Activated CD8-positive, alpha-beta memory T cell treated with anti-CD3 and anti-CD28 coated beads, Interleukin-2, amount 50 U/mL, for 24 hours (primary cell): ENCODE data around the gene UBE2J2.

ENCODE experiments used
- DNase-seq: peaks from one replicate; pipeline ENCODE4 v3.0.0-alpha.2; 2020; ENCODE audit errors: extremely low read depth

UBE2J2 gene

DNA sequence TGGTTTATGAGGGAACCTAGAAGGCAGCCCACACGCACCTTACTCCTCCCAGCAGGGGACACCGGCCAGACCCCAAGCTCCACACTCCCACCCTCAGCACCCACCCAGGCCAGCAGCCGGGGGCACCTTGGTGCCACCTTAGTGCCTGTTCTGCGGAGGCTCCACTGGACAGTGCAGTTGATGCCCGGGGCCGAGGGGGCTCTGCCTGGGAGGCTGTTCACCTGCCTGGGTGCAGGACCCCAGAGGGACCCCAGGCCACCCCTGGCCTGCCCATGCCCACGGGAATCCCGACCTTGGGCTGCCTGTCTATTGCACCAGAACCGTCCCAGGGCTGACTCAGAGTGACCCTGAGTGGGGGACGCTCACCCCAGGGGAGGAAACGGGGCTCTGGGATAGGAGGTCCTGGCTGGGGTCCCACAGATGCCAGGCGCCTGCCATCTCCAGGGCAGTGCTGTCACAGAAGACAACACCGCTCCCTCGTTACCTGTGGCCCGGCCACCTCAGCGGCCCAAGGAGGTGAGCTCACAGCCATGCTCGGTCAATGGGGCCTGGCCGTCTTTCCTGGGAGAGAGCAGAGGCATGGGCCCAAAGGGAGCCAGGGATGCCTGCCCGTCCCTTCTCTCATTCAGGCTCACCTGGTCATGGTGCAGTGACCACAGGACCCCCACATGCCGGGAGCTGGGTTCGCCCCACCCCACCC lies 7.3 kb upstream of the UBE2J2 start:
- DNase-seq, result no peak

DNA sequence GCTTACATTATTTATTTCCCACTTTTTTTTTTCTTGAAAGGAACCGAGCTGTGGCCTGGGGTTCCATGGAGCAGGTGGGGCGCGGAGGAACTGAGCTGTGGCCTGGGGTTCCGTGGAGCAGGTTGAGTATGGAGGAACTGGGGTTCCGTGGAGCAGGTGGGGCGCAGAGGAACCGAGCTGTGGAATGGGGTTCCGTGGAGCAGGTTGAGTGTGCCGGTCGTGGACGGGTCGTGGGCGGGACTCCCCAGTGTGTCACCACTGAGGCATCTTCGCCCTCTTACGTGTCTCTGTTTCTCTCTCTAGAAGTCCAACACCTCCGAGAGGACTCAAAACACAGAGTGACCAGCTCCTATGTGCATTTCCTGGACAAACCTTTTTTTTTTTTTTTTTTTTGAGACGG lies 5.4 kb upstream of the UBE2J2 start:
- DNase-seq, result no peak

DNA sequence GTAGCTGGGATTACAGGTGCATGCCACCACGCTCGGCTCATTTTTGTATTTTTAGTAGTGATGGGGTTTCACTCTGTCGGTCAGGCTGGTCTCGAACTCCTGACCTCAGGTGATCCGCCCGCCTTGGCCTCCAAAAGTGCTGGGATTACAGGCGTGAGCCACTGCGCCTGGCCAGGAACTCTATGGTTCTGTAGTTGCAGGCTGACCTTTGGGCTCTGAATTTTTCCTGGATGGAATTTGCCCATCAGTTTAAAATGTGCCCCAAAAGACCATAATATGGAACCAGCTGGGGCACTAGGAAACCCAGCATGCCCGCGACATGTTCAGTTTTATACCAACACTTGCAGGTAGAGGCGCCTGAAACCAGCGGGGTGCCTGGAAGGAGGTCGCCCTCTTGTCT lies 5.0 kb upstream of the UBE2J2 start:
- no peak for DNase-seq

DNA sequence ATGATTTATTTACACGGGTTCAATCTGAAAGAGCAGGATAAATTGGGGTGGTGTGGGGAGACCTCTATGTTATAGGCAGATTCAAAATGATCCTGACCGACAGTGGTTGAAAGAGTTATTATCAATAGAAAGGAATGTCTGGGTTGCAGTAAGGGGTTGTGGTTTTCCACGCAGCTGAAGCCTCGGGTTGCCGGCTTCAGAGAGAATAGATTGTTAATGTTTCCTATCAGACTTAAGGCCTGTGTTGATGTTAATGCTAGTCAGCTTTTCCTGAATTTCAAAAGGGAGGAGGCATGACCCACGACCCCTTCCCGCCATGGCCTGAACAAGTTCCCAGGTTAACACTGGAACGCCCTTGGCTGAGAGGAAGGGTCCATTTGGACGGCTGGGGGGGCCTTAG lies 2.2 kb upstream of the UBE2J2 start:
- DNase-seq, result no peak

DNA sequence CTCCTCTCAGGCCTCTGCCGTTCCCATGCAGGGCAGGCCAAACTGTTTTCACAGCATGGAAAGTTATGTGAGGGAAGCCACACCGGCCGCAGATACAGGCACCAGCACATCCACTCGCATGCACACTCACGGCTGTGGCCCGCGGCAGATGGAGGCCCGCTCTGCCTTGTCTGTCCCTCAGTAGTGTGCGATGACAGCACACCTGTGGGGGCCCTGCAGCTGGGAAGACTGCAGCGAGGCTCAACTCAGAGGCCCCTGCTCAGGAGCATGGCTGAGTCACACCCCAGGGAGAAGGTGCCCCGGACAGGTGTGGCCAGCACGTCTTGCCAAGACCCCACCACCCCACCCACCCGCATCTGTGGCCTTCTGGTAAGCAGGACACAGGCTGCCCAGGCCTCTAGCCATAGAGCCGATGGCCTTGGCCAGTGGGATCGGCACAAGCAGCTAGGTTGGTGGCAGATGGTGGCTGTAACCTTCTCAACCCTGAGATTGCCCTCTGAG lies 1.3 kb upstream of the UBE2J2 start:
- no peak for DNase-seq

DNA sequence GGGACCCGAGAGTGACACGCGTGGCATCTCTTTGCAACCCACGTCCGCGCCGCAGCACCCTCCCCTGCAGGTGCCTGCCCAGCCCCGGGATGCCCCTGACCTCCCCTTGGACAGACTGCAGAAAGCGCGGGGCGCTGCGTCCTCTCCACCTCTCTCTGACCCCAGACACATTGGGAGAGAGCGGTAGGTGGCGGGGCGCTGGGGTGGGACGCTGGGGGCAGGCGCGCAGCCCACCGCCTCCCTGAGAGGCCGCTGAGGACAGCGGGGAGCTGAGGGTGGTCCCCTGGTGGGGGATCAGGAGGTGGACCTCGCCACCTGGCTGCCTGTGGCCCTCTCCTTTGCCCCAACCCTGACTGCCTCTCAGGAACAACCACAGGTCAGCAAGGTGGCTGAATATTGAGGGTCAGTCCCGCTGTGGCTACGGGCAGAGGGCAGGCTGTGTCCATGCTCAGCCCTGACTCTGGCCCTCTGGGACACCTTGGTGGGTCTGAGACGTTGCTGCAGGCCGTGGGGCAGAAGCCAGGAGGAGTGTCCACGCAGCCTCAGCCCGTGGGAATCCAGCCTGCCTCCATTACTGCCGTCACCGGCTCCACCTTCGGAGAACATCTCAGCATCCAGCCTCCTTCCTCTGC lies 761 bp upstream of the UBE2J2 start:
- no peak for DNase-seq

DNA sequence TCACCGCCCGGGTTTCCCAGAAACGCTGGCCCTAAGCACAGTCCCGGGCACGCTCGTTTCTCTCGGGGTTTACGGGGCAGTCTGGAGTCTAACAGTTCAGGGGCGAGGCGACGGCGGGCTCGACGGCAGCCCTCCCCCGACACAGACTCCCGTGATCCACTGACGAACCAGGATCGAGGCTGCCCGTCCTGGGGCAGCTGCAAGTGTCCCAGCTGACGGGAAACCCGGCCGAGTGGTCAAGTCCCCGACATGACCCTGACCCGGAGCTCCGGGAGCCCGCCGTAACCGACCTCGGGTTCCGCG lies 494 bp downstream of the UBE2J2 start:
- no peak for DNase-seq

DNA sequence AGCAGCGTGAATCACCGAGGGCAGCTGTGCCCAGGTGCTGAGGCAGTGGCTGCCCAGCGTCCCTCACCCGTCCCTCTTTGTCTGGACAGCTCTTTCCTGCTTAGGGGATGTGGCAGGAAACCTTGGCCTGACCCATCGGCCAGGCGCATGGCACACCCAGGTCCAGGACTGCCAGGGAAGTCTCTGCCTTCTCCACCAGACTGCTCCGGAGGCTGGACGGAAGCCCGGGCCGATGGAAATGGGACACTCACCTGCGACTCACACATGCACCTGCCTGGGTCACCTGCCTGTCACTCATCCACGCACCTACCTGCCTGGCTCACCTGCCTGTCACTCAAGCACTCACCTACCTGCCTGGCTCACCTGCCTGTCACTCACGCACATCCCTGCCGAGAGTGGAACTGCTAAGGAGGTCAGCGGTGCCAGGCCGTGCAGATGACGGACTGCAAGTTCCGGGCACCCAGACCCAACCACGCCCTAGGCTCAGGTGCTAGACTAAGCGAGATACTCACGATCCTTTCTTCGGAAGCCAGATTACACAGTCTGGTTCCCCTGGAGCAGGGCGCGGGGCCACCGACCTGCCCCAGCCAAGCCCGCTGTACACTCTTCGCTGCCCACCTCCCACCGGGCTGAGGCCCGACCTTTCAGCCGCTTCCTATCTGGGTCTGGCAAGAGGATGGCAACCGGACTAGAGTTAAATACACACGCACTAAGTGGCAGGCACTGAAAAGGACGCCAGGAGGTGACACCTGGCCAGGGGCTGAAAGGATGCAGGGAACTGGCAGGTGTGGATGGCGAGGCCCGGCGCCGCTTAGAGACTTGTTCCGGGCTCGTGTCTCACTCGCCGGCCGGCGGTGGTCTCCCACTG lies 1.1 kb downstream of the UBE2J2 start:
- DNase-seq, result no peak

DNA sequence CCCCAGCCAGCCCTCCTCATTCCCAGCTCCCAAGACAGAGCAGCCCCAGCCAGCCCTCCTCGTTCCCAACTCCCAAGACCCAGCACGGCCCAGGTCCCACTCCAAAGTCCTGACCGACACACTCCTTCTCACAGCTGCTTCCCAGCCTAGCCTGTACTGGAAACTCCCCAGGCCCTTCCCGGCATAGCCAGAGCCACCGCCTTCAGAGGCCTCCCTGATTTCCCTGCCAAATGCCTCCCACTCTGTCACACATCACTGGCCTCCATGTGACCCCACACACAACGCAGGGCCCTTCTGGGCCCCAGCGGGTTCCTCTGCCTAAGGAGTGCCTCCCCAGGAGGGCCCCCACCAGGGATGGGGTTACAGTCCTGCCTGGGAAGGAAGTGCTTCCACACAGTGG lies 2.8 kb downstream of the UBE2J2 start:
- no peak for DNase-seq

DNA sequence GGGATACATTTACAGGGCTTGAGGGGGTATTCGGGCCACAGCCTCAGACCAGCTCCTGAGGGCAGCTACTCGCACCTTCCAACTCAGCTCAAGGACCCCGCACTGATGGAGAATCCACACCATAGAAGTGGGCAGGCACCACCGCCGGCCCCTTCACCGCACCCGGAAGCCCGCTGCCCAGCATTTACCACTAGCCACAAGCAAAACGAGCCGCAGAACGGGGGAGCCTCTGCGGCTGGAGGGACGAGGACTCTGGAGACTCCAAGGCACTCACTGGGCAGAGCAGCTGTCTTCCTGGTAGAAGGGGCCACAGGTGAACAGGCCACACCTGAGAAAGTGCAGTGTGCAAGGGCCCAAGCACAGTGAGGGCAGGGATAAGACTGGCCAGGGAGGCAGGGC lies 5.4 kb downstream of the UBE2J2 start:
- DNase-seq, result no peak

DNA sequence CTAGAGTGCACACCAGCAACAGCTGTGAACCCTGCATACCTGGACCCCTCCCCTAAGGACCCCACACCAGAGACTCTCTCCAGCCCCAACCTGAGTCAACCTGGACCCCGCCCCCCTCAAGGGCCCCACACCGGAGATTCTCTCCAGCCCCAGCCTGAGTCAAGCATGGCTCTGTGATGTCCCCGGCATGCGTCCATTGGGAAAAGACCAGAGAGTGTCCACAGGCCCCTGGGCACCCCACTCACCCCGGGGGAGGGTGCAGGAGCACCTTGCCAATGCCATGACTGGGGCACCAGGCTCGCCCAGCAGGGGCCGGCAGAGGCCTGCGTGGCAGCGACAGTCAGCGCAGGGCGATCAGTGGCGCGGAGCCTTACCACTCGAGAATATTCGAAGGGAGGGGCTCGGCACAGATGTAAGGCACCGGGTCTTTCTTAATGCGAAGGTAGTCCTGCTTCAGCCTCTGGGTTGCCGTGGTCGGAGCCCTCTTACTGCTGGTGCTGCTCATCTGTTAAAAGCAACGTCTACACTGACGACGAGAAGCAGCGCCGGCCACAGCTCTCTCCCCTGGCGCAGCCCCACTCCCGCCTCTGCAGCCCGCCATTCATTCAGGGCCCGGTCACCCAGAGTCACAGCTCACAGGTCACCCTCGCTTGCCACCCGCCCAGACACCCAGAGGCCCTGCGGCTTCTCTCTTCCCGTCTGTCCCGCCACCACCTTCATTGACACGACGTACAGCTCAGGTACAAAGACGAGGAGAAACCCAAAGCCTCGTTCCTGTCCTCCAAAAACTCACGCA lies 6.0 kb downstream of the UBE2J2 start:
- DNase-seq, result no peak

DNA sequence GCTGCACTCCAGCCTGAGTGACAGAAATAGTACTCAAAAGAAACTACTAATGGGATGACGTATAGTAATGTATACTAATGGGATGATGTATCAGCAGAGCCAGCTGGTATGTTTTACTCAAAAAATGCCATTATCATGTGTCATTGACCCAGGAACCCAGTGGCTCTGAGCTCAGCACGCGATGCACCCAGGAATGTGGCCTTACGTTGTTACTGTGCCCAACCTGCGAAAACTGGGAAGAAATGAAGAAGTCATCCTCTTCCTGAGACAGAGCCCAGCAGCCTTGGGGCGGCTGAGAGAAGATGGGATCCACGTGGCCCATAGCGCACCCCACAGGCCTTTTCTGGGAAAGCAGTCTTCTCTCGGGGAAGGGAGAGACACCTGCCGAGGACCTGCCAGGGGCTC lies 8.8 kb downstream of the UBE2J2 start:
- no peak for DNase-seq

DNA sequence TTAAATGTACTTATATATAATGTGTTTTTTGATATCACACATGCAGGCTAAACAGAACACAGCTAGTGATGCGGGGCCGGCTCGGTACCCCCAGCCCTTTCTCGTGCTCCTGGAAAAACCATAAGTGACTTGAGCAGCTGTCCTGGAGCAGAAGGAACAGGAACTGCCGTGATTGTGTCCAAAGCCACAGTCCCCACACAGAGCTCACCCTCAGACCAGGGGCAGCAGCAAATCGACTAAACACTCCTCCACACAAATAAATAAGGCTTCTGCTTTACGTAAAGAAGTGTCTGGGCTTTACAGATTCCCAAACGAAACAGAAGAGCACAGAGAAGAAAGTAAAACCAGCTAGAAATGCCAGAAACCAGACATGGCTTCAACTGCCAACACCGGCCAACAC lies 9.6 kb downstream of the UBE2J2 start:
- DNase-seq, result no peak

DNA sequence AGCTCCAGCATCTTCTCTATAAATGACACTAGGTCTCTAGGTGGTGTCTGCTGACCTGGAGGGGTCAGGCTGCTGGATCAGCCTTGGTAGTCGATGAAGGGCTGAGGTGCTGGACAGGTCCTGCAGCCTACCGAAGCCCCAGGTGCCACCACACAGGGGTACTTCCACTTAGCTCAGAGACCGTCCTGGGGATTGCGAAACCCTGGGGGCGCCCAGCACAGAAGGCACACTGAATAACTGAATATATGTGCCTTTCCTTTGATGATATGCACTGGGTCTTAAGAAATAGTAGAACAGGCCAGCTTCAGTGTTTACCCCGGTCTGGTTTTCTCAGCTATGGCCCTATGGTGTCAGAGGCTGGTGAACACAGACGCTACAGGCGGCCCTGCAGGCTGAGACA lies 10.9 kb downstream of the UBE2J2 start:
- DNase-seq, result no peak

DNA sequence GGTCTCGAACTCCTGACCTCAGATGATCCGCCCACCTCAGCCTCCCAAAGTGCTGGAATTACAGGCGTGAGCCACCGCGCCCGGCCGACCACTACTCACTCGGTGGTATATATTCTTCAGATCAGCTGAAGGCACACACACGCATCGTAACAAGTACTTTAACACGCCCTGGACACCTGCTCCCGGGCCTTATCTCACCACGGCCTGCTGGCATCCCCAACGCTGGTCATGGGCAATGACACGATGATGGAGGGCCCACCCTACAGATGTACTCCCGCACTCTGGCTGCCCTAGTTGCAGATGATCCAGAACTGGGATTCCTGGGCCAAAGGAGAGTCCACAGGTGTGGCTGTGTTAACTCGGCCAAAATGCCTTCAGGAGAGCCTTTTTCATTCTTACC lies 11.6 kb downstream of the UBE2J2 start:
- DNase-seq, result no peak

DNA sequence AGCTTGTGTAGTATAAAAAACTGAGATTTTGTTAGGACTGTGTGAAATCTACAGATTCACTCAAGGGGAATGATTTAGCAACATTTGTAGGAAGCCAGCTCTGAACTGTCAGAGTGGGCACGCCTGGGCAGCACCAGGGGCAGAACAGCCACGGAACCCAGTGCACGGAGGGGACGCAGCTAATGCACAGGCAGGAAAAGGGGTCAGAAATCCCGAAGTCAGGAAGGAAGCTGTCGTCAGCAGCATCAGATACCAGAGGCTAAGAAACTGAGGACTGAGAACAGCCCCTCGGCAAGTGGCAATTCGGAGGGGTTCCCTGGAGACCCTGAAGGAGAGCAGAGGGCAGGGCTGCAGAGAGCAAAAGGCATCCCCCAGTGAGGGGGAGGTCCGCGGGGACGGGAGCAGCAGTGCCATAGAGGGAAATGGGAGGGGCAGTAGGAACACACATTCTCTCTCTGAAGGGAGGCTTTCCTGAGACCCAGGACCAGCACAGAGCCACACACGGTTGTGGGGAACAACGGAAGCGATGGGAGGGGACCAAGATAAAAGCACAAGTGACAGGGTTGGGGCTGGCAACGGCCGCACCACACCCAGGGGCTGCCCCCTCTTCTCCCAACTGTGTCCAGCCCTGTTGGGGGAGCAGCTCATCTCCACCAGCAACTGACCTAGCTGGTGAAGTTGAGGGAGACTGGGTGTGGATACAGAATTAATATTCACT lies 12.7 kb downstream of the UBE2J2 start:
- DNase-seq, result no peak

DNA sequence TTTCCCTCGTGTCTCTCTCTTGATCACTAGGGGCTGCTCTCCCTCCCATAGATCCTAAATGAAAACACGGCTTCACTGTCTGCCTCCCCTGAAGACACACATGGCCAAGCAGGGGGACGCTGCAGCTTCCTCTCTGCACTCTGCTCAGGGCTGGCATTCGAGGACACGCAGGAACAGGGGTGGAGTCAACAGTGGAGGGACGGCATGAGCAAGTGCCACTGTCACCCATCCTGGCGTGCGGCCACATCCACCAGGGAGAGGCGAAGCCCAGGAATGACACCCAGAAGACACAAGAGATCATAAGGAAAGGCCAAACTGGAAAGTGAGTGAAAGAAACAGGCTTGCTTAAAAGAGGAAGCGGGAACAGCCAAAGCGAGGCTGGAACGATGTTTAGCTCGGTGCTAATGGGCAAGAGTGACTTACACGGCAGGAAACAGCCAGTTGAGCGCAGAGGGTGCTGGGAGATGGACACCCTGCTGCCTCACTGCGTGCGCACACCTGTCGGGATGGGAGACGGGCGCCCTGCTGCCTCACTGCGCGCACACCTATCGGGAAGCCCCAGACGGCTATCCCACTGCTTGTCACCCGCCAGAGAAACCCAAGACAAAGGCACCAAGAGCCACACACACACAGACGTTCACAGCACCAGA lies 13.6 kb downstream of the UBE2J2 start:
- no peak for DNase-seq

DNA sequence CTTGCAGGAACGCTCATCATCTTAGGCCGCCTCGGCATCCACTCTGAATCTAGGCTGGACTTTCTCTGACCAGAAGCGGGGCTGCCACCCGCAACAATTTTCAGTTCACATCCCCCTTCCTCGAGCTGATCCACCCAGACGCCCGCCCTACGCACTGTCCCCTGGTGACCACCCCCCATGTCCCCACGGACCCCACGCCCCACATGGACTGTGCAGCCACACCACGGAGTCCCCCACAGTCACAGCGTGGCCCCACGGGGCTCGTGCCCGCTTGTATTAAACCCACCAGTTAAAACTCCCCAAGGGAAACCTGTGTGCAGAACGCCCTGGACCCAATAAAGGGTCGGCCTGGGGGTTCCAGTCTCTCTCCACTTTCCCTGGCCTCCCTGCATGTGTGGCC lies 14.1 kb downstream of the UBE2J2 start:
- no peak for DNase-seq

DNA sequence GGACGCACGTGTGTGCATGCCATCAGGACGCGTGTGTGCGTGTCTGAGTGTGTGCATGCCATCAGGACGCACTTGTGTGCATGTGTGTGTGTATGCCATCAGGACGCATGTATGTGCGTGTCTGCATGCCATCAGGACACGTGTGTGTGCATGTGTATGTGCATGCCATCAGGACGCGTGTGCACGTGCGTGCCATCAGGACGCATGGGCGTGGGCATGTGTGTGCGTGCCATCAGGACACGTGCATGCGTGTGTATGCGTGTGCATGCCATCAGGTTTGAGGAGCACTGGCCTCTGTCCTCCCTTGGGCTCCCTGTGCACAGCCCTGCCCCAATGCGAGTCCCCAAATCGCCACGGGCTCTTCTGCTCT lies 14.6 kb downstream of the UBE2J2 start:
- DNase-seq, result no peak

DNA sequence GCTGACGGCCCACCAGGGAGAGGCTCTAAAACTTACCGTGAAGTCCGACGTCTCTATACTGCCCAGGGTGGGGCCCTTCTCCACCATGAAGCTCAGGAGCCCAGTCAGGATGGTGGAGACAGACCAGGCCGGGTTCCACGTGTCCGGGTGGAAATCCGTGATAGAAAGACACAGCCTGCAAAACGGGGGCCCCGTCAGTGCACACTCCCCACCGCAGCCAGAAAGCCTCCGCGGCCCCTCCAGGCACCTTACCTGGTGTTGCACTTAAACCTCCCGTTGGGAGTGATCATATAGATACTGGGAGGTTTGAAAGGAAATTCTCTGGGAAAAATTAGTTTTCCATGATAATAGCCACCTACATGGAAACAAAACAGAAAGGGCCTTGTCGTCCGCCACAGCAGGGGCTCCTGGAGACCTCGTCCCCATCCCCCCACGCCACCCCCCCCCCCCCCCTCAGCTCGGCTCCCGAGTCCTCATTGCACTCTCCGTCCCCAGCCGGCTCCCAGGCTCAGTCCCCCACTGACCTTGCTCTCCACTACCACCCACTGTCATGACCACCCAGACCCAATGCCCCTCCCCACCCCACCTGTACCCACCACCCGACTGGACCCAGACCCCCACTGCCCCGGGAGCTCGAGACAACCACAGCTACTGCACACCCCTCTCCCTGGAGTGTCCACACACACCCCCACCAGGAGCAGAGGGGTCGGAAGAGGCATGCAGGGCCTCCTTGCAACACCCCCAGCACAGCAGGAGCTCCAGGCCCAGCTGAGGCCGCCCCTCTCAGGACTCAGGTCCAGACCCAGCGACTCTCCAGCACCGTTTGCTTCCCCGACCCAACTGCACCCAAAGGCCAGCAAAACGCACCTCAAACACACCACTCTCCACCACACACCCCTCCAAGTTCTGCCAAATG lies 16.4 kb downstream of the UBE2J2 start:
- DNase-seq, result no peak
